Superior temporal gyrus (tissue), 1 donor: ENCODE measurements around the gene USP17L25.
"Not testable (repeated sequence)": the region's sequence is repeated elsewhere in the genome, so short reads cannot be mapped to it uniquely, and the experiment has no call there.

Source experiments
- DNase-seq: peaks from one replicate; pipeline ENCODE4 v3.0.0-alpha.2; 2016; ENCODE audit errors: extremely low spot score

Gene USP17L25

GRCh38 chr4:9329611-9330010 lies at the start of gene USP17L25:
Gene USP17L25 (plus strand): TSS chr4:9329911. CDS start chr4:9329911, 0 bp downstream.
- not testable (repeated sequence) for DNase-seq

- not testable (repeated sequence) for DNase-seq
These were observed 5.5 kb upstream of the USP17L25 start for GRCh38 chr4:9324191-9324590.

- not testable (repeated sequence) for DNase-seq
These were observed 4.8 kb upstream of the USP17L25 start, which contains the start of gene USP17L24 for GRCh38 chr4:9324865-9325264. Gene USP17L24 (plus strand): TSS chr4:9325165. CDS start chr4:9325165, 0 bp downstream.

- not testable (repeated sequence) for DNase-seq
These were observed 4.6 kb downstream of the USP17L25 start, which contains the start of gene USP17L26 for GRCh38 chr4:9334358-9334757. Gene USP17L26 (plus strand): TSS chr4:9334658. CDS start chr4:9334658, 0 bp downstream.

GRCh38 chr4:9339103-9339502 lies 9.4 kb downstream of the USP17L25 start, which contains the start of gene USP17L5:
Gene USP17L5 (plus strand): TSS chr4:9339403. CDS start chr4:9339403, 0 bp downstream.
- DNase-seq = not testable (repeated sequence)

- not testable (repeated sequence) for DNase-seq
These were observed 14.1 kb downstream of the USP17L25 start, which contains the start of gene USP17L27 for GRCh38 chr4:9343848-9344247. Gene USP17L27 (plus strand): TSS chr4:9344148. CDS start chr4:9344148, 0 bp downstream.

GRCh38 chr4:9348593-9348992 lies 18.9 kb downstream of the USP17L25 start, which contains the start of gene USP17L28:
Gene USP17L28 (plus strand): TSS chr4:9348893. CDS start chr4:9348893, 0 bp downstream.
- not testable (repeated sequence) for DNase-seq

GRCh38 chr4:9350866-9351265 lies 21.2 kb downstream of the USP17L25 start:
- not testable (repeated sequence) for DNase-seq

- DNase-seq = not testable (repeated sequence)
These were observed 23.6 kb downstream of the USP17L25 start, which contains the start of gene USP17L29 for GRCh38 chr4:9353338-9353737. Gene USP17L29 (plus strand): TSS chr4:9353638. CDS start chr4:9353638, 0 bp downstream.

GRCh38 chr4:9362829-9363228 lies 33.1 kb downstream of the USP17L25 start, which contains the start of gene USP17L30:
Gene USP17L30 (plus strand): TSS chr4:9363129. CDS start chr4:9363129, 0 bp downstream.
- not testable (repeated sequence) for DNase-seq

GRCh38 chr4:9379881-9380280 lies 50.2 kb downstream of the USP17L25 start:
- not testable (repeated sequence) for DNase-seq
